GM12891 (cell line): ENCODE data around the gene SHLD1.

Source experiments
- DNase-seq: peaks from one replicate; pipeline ENCODE4 v3.0.0; 2011; ENCODE audit warnings: low spot score; ENCODE audit not compliant: insufficient read length
- FAIRE-seq: peaks from 2 replicates; lab custom pipeline; 2011; peaks lifted over from hg19 to GRCh38; lab: Jason Lieb, UNC
- PAX5 ChIP-seq: IDR thresholded peaks from 2 replicates; pipeline ENCODE4 v1.6.1; 2011; ENCODE audit warnings: low read length, moderate library complexity, mild to moderate bottlenecking; ENCODE audit not compliant: insufficient read depth, severe bottlenecking
- POLR2A ChIP-seq: IDR thresholded peaks from 2 replicates; pipeline ENCODE4 v1.6.1; 2011; ENCODE audit warnings: low read depth, low read length, control low read depth
- POLR2AphosphoS5 ChIP-seq: IDR thresholded peaks from 2 replicates; pipeline ENCODE4 v1.6.1; 2011; ENCODE audit warnings: low read depth, low read length, control low read depth
- POU2F2 ChIP-seq: IDR thresholded peaks from 2 replicates; pipeline ENCODE4 v1.6.1; 2011; ENCODE audit warnings: low read depth, mild to moderate bottlenecking, control low read depth, low read length, moderate library complexity
- SPI1 ChIP-seq: IDR thresholded peaks from 2 replicates; pipeline ENCODE4 v1.6.1; 2011; ENCODE audit warnings: low read depth, low read length, control low read depth
- TAF1 ChIP-seq: IDR thresholded peaks from 2 replicates; pipeline ENCODE4 v1.6.1; 2011; ENCODE audit warnings: low read depth, low read length, control low read depth

Gene SHLD1

GRCh38 chr20:5884465-5885335, 134.5 kb downstream of the SHLD1 start:
- TF ChIP-seq POLR2AphosphoS5 (no peak), PAX5 (no peak), POLR2A (no peak), TAF1 (no peak)
- DNase-seq, result no peak
- no peak for FAIRE-seq

GRCh38 chr20:5885866-5886265, 135.7 kb downstream of the SHLD1 start:
- no peak for DNase-seq
- TF ChIP-seq SPI1 (no peak), POU2F2 (no peak), TAF1 (no peak)
- no peak for FAIRE-seq

- TF ChIP-seq POLR2AphosphoS5, result no peak
- TF ChIP-seq TAF1, result no peak
- no peak for TF ChIP-seq SPI1
- no peak for TF ChIP-seq POLR2A
- no peak for TF ChIP-seq POU2F2
- TF ChIP-seq PAX5, result no peak
- FAIRE-seq (no peak), DNase-seq (no peak)
These were observed 136.6 kb downstream of the SHLD1 start for GRCh38 chr20:5886788-5887187.

GRCh38 chr20:5887386-5887785, 137.2 kb downstream of the SHLD1 start:
- TF ChIP-seq POU2F2 (no peak), PAX5 (no peak), SPI1 (no peak), TAF1 (no peak), POLR2AphosphoS5 (no peak), POLR2A (no peak)
- no peak for DNase-seq
- no peak for FAIRE-seq

- FAIRE-seq, result no peak
- no peak for DNase-seq
- TF ChIP-seq SPI1 (no peak), TAF1 (no peak), POLR2AphosphoS5 (no peak), PAX5 (no peak), POU2F2 (no peak), POLR2A (no peak)
These were observed 137.8 kb downstream of the SHLD1 start for GRCh38 chr20:5888041-5888440.

- TF ChIP-seq PAX5, result no peak
- TF ChIP-seq POLR2AphosphoS5, result no peak
- TF ChIP-seq POU2F2, result no peak
- TF ChIP-seq POLR2A, result no peak
- TF ChIP-seq TAF1, result no peak
- TF ChIP-seq SPI1, result no peak
- no peak for FAIRE-seq
- no peak for DNase-seq
These were observed 140.7 kb downstream of the SHLD1 start for GRCh38 chr20:5890773-5891441.

GRCh38 chr20:5893052-5893451, 142.9 kb downstream of the SHLD1 start:
- FAIRE-seq (no peak), DNase-seq (no peak)
- TF ChIP-seq SPI1, result no peak

- DNase-seq, result no peak
- FAIRE-seq, result no peak
- no peak for TF ChIP-seq TAF1
- no peak for TF ChIP-seq SPI1
- no peak for TF ChIP-seq POLR2A
These were observed 143.4 kb downstream of the SHLD1 start for GRCh38 chr20:5893621-5894020.

- TF ChIP-seq SPI1 (no peak), POLR2AphosphoS5 (no peak), POLR2A (no peak), TAF1 (no peak), POU2F2 (no peak)
- FAIRE-seq (no peak), DNase-seq (no peak)
These were observed 145.4 kb downstream of the SHLD1 start for GRCh38 chr20:5895626-5896025.

GRCh38 chr20:5899444-5899843, 149.2 kb downstream of the SHLD1 start:
- TF ChIP-seq POLR2AphosphoS5 (no peak), SPI1 (no peak), TAF1 (no peak), PAX5 (no peak), POU2F2 (no peak), POLR2A (no peak)
- DNase-seq, result no peak
- FAIRE-seq, result no peak
